DMS 273 (cell line): Measurements from ENCODE around the gene COBL.

Experiments
- DNase-seq: peaks from one replicate; lab custom pipeline; 2025; ENCODE audit not compliant: unreplicated experiment; lab: John Stamatoyannopoulos, UW

The COBL gene

DNA sequence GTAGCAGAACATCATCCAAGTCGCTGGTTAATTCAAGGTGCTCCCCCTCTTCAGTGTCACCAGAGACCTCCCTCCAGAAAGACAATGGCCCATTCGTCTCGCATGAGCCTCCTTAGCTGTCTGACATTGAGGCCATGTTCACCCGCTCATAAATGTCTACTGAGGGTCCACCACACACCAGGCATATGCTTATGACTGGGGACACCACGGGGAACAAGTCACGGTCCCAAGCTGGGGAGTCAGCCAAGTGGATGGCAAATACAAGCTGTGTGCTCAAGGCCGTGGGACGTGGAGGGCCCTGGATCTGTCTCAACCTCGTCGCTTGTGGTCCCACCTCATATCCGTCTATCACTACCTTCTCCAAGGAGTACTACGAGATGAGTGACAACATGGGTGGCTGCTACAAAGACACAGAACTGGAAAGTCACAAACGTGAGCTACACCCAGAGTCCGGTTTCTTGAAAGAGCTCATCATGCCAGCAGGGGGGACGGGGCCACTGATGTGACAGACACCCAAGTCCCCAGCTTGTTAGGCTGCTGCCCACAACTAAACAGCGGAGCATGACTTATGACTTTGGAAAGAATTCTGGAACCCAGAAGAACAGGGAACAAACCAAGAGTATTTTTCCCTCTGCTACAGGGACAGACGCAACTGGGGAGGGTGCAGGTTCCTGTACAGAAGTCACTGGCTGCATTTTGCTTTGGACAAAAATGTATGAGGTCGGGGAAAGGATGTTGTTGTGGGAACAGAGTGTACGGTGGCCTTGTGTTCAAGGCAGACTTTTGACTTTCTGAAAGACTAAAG, 189.6 kb downstream of the COBL start:
- DNase-seq = no peak

DNA sequence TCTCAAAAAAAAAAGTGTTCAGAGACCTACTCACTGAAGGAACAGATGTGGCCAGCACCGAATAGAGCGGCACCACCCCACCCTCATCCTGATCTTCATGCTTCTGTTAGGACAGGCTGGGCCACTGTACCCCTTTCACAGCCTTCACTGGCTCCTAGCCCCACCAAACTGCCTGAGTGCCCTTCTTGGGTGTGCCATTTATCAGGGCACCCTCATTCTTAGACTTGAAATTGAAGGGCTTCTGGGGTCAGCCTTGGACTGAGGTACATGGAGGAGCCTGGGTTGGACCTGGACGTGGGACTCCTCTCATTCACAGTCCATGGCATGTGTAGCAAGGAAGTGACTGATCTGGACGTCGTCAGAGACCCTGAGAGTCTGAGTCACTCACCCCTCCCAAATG, 190.3 kb downstream of the COBL start:
- no peak for DNase-seq

DNA sequence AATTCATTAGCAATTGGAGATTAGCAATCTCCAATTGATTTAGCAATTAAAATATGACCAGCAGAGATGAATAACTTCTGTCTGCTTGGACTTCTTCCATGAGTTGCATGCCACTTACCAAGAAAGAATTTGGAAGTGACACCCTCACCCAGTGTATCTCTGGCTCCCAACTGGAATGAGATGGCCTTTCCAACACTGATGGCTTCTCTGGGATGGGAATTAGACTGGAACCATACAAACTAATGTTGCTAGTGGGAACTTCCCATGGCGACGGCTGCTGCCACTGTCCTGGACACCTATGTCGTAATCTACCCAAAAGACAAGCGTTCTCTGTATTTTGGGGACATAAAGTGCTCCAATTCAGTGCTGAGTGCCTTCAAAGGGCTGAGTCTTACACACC, 192.3 kb downstream of the COBL start:
- no peak for DNase-seq

DNA sequence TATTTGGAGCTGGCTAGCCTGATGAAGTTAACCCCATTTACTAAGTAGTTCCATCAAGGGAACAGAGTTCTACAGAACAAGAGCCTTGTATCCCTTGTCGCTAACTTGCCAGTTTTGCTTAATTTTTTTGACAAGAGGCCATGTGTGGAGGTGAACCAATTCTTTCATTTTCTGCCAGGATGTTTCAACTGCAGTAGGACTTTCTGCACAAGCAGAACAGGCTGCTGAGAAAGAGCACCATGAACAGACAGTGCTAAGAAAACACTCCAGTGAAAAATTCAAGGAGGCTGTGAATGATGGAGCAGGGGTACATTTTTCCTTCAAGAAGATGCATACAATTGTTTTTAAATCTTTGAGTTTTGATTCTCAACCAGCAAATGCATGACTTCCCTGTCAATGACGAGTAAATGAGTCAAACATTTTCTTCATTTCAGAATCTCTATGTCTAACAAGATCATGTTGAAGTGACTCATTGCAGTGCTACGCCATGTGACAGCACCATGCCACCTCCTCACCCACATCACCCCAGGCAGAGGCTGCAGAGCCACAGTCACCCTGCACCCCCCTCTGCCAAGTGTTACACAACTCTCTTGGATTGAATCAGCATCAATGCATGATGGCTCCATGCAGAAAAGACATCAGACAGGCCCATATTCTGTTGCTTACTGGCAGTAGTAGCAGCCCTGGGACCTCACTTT, 193.1 kb downstream of the COBL start:
- no peak for DNase-seq

DNA sequence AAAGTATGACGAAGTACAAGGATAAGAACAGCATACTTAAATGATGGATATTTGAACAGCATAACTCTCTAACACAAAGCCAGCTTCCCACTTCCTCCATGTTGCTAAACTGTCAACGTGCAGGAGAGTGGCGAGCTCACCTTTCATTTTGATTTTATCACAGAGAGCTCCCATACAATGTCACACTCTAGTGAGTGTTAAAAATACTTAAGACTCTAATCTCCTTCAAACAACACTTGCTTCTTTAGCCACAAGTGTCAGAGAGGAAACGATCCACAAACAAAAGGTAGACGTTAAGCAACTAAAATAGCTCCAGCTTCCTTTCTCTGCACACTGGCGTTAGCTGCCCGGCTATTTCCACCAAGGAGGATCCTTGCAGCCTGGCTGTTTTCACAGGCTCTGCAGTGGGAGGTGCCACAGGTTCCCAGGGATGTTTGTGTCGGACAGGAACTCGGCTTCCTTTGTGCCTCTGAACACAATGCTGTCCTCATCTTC, 194.6 kb downstream of the COBL start:
- DNase-seq = no peak

DNA sequence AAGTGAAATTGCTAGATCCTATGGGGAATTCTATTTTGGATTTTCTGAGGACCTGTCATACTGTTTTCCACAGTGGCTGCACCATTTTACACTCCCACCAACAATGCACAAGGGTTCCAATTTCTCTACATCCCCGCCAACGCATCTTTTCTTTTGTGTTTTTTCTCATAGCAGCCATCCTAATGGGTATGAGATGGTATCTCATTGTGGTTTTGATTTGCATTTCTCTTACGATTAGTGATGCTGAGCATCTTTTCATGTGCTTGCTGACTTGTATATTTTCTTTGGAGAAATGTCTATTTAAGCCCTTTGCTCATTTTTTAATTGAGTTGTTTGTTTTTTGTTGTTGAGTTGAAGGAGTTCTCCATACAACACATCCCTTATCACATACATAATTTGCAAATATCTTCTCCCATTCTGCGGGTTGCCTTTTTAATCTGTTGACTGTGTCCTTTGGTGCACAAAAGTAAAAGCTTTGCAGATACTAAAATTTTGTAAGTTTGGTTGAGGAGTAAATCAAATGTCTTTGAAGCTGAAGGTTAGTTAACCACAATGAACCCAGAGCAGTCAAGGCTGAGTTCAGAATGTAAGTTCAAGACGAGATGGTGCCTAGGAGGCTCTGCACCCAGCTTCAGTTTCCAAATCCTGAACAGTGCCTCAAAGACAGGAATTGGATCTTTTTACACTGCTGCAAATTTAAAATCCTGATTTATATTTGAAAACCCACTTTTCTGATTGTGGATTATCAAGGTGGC, 195.4 kb downstream of the COBL start:
- DNase-seq = no peak

DNA sequence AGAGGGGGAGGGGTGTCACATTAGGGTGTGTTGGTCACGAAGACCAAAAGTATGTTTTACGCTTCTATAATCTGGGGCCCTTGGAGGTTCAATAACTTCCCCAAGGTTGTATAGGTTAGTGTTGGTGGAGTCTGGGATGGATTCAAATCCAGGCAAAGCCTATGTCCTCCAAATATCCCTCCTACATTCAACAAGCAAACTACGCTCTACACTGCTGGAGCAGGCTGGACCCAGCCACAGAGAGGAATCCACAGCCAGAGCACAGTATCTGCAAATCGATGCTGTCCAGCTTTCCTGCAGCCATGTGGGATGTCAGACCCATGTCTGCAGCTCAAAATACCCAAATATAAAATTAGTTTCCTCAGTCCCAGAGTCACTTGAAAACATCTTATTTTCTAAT, 198.0 kb downstream of the COBL start:
- DNase-seq = no peak

DNA sequence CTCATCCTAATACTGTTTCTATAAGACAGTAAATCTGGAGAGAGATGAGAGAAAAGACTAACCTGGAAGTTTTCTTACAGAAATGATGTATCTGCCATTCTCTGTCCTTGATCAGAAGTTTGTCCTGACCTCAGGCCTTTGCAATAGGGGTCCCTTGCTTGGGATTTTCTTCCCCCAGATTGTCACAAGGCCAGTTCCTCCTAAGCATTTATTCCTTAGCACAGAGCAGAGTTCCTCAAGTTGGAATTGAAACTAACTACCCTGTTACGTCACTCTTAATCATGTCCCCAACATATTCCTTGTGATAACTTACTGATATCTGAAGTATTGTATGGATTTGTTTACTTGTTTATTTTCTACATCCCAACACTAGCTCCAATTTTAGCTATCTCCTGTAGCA, 202.1 kb downstream of the COBL start:
- no peak for DNase-seq

DNA sequence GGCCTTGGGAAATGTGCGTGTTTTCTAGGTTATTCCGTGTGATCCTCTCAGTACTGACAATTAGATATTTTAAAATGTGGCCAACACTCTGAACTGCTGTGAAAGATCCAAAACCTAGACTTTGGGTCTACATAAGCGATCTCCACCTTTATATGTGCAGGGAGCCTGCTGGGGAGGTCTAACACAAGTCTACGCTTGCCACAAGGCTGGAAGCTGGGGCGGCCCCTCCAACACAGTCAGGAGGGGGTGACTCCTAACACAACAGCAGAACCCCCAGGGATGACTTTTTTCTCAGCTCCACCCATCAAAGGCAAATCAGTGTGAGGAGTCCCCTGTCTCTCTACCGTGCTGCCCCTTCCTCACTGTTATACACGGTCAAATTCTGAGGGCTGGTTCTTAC, 202.6 kb downstream of the COBL start:
- DNase-seq = no peak

DNA sequence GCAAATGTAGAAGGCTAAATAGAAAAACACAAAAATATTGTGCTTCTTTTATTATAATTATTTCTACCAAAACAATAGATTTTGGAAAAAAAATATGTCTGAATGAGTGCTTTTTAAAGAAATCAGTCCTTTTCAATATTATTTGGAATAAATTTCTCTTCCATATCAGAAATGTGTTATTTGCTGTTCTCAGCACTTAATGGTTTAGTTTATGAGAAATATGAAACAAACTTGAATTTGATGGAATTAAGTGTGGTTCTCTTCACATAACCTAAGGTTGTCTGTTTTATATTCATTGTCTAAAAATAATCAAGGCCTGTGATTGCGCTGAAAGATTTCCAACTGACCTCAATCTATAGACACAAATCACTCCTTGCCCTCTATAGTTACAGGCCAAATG, 203.0 kb downstream of the COBL start:
- DNase-seq = no peak

DNA sequence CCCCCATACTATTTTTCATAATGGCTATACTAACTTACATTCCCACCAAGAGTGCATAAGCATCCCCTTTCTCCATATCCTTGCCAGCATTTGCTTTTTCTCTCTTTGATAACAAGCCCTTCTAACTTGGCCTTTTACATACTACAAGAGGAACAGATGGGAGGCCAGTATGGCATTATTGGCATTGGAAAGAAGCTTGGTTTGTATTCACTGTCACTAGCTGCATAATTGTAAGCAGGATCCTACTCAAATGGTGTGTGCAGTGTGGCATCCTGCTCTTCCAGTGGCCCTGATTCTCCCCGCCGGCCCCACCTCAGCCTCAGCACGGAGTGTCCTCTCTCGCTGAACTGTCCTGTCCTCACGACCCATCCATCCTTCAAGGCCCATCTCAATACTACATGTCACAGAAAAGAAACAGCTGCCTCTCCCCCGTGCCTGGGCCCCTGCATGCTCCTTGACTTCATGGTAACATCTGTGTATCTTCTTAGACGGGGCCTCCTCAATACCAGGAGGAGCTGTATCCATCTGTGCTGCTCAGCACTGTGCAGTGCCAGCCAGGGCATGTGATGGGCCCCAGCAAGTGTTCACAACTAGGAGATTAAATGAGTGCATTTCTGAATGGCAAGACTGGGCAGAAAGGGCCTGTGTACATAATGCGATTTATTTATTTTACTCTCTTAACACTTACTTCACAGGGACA, 205.2 kb downstream of the COBL start:
- DNase-seq = peak; percentile 92

DNA sequence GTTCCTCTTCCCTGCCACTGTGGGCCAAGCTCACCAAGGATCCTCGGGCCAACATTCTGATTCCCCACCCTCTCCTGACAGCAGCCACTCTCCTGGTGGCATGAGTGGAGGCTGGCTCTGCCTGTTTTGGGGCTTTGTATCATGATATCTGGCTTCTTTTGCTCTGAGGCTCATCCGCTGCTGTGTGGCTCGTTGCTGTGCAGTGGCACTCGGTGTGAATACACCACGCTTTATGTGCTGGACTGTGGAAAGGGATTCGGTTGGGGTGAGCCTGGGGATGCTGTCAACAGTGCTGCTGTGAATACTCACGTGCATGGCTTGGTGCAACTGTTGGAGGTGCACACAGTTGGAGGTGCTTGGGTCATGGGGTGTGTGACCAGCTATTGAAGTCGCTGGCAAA, 208.5 kb downstream of the COBL start:
- peak; percentile 42 for DNase-seq

DNA sequence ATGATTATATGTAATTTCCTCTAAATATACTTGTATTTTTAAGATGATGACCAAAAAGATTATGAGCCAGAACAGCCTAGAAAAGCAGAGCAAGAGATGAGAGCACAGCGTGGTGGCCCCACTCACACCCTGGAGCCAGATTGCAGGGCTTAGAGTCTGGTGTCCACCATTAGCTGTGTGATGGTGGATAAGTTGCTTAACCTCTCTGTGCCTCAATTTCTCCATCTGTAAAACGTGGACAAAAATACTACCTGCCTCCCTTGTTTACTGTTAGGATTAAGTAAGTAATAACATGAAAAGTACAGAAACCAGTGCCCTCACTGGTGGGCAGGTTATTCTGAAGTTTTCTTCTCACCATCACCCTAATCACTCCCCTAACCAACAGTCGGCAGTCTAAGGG, 212.3 kb downstream of the COBL start:
- DNase-seq = no peak

DNA sequence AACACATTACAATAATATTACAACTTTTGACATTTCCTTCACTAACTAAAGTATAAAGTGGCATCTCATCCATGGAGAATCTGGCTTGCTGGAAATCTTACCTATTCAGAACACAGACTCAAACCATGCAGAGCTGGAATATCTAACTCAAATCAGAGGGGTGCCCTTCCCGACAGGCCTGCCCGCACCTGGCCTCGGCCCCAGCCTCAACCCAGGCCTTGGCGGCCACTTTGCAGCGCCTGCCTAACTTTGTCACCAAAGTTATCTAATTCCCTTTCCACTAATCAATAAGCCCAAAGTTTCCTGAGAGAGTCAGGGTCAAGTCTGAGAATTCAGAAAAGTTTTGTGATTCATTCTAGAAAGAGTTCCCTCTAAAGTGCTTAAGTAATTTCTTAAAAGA, 212.9 kb downstream of the COBL start:
- DNase-seq = no peak

DNA sequence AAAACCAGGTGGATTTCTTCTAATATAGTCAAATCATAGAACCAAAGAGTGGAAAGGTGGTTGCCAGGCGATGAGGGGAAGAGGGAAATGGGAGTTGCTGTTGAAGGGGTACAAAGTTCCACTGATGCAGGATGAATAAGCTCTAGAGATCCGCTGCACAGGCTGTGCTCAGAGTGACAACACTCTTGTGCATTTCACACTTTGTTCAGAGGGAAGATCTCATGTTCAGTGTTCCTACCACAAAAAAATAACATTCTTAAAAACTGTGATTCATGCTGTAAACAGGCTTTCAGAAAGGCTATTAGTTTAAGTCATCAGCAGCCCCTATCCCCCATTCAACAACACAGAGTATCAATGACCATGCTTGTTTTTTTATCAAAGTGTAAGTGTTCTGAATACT, 213.8 kb downstream of the COBL start:
- DNase-seq = no peak

DNA sequence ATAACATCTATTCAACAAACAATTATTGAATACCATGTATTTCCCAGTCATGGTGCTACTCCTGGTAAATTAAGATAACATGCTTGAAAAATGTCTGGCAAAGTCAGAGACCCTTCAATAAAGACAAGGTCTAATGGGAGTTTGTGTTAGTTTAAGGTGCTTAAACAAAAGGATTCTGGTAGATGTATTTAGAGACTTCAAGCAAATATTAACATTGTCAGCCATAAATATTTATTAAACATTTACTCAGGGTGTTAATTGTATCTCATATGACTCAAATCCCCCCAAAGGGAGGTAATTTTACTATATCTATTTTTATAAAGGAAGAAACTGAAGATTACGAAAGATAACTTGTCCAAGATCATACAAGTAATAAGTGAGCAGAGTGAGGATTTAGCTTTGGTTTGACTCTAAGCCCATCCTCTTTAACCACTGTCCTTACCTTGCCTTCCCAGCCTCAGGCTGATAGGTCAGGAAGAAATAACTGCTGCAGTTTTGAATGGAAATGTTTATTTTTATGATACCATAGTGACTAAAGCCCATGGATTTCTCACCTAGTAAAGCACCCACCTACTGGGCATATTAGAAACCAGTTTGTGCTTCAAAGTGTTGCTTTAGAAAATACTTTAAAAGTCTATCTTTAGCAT, 215.4 kb downstream of the COBL start:
- no peak for DNase-seq

DNA sequence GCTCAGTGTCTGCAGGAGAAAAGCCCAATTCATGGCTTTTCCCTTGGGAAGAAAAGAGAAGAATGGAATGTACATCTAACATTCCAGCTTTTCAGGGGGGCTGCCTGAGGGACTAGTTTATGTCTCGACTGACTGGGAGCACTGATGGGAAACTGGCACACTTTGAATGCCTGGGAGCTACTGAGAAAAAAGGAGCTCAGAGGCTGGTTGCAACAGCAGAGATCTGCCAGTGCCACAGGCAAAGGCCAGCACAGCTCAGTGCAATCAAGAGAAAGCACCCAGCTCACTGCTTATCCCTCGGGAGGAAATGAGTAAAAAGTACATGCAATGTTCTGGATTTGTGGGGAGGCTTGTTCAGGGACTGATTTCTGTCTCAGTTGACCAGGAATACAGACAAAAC, 226.2 kb downstream of the COBL start:
- DNase-seq = no peak

DNA sequence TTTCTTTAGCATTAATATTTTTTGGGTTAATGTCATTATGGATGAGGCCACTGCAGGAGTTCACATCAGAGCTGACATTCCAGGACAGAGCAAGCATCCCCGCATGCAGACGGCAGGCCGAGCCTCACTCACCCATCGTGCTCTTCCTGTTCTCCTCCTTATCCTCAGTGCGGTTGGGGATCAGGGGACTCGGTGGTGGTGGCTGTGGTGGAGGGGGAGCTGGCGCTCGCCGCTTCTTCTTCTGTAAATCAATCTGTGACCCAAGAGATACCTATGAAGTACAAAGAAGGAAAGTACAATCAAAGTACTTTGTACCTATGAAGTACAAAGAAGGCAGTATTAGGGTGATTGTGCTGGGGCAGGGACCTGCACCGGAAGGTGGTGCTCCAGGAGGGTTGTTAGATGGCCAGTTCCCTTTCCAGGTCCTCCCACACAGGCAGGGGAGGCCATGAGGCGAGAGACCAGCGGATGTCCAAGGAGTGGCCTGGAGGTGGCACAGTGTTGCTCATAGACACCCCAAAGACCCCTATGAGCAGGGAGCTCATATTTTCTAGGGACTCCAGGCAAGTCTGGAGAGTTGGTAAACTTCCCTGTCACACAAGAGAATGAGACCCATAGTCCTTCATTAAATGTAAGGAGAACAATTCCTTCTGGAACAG, 231.4 kb downstream of the COBL start:
- DNase-seq = no peak

DNA sequence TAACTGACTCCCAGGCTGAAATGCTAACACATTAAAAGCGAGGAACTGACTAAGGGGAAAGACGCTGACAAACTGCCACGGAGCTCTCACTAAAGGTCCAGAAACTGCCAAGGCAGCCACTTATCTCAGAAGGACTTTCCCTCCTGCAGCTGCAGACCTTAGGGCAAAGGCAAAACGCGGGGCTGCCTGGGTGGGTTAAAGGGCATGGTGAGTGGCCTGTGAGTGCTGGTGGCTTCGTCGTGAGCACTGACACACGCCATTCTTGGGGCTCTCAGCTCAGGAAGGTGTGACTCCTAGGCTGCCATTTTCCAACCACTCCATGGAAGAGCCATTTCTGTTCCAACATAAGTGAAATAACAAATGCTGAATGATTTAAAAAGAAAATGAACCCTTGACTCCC, 232.5 kb downstream of the COBL start:
- no peak for DNase-seq

DNA sequence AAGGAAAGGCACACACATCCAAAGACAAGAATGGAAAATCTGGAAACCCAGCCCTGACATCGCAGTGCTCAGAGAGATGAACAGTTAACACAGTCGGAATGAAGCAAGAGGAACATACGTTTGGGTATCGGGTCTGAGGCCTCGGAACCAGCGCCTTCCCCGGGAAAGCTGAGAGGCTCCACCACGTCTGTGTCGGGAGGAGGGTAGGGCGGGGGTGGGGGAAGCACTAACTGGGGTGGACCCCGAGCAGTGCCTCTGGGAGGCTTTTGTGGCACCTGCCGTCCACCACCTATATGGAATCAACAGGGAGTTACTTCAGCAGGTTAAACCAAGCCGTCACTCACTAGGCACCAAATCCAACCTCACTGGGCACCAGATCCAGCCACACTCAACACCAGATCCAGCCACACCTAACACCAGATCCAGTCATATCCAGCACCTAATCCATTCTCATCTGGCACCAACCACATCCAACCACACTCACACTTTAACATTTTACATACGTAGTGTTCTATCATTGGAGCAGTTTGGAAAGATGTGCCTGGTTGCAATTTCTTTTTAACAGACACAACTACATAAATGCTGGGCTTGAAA, 233.6 kb downstream of the COBL start:
- DNase-seq = no peak
